Endodermal cell (in vitro differentiated cells): ENCODE results near the gene PLXNC1. TPM values are rescaled to one million over a fixed set of nuclear protein-coding genes. Genes with fewer than 3 reads are reported as not detected.
A peak's percentile ranks its signal among the peaks of the same experiment; 100 is the strongest.

Experiments
- DNase-seq: peaks from one replicate; pipeline ENCODE4 v3.0.0-alpha.2; 2017
- H3K27ac ChIP-seq: 2 replicates; pipeline ENCODE4 v1.5.1; 2013; ENCODE audit warnings: mild to moderate bottlenecking, low read depth, low read length, moderate library complexity
- H3K27me3 ChIP-seq: 2 replicates; pipeline ENCODE4 v1.6.1; 2013; ENCODE audit warnings: mild to moderate bottlenecking, low read length, moderate library complexity; ENCODE audit not compliant: insufficient read depth, control insufficient read depth, poor library complexity, severe bottlenecking
- H3K36me3 ChIP-seq: 2 replicates; pipeline ENCODE4 v1.7.0; 2013; ENCODE audit warnings: mild to moderate bottlenecking, low read length, moderate library complexity; ENCODE audit not compliant: control insufficient read depth, insufficient read depth
- H3K4me1 ChIP-seq: one replicate; pipeline ENCODE4 v1.7.0; 2013; ENCODE audit warnings: low read length; ENCODE audit not compliant: control insufficient read depth, insufficient read depth
- H3K4me3 ChIP-seq: 2 replicates; pipeline ENCODE4 v1.5.1; 2013; ENCODE audit warnings: mild to moderate bottlenecking, low read length, moderate library complexity
- H3K9ac ChIP-seq: 2 replicates; pipeline ENCODE4 v1.6.1; 2013; ENCODE audit warnings: mild to moderate bottlenecking, low read length, moderate library complexity; ENCODE audit not compliant: poor library complexity, severe bottlenecking; ENCODE audit errors: extremely low read depth
- H3K9me3 ChIP-seq: 2 replicates; pipeline ENCODE4 v1.6.1; 2013; ENCODE audit warnings: mild to moderate bottlenecking, low read length, moderate library complexity; ENCODE audit not compliant: control insufficient read depth
- H3K27ac Mint-ChIP-seq: 2 replicates; pipeline ENCODE4 v1.8.0; 2020; ENCODE audit warnings: mixed read lengths
- H3K27me3 Mint-ChIP-seq: 2 replicates; pipeline ENCODE4 v1.8.0; 2021; ENCODE audit warnings: mild to moderate bottlenecking, mixed read lengths; ENCODE audit not compliant: insufficient read depth
- H3K36me3 Mint-ChIP-seq: 2 replicates; pipeline ENCODE4 v1.8.0; 2020; ENCODE audit warnings: low read depth, mixed read lengths
- H3K4me1 Mint-ChIP-seq: 2 replicates; pipeline ENCODE4 v1.8.0; 2020; ENCODE audit warnings: mixed read lengths
- H3K4me3 Mint-ChIP-seq: 2 replicates; pipeline ENCODE4 v1.8.0; 2020; ENCODE audit warnings: mild to moderate bottlenecking, moderate library complexity, mixed read lengths
- H3K9me3 Mint-ChIP-seq: 2 replicates; pipeline ENCODE4 v1.8.0; 2020; ENCODE audit warnings: mild to moderate bottlenecking, mixed read lengths
- CTCF ChIP-seq: fragments of 200-600 bp; sonication (generic); conservative IDR thresholded peaks from 2 replicates; pipeline ENCODE4 v1.5.0; 2021; ENCODE audit warnings: antibody characterized with exemption, mild to moderate bottlenecking
- WGBS, 2 experiments: methylation state at CpG; one replicate each; pipeline versions ENCODE4 v1.1.5 to v1.1.7; 2013; ENCODE audit warnings: missing lambda C conversion rate in 2 of 2, mixed read lengths in 1 of 2; ENCODE audit not compliant: insufficient coverage in 1 of 2, insufficient read length in 1 of 2; 5-methylcytosine and 5-hydroxymethylcytosine counted together
- total RNA-seq, 2 donors: library from RNA; stranded (reverse); fragmentation: NEBNext Ultra II Directional in 1 of 2; extraction: Animal tissue kit (Norgen Biotek cat#: 25700) in 1 of 2; gene quantifications; 2 replicates in 1 of 2; 3 replicates in 1 of 2; pipeline ENCODE4 v1.2.1, GENCODE V29; 2021

Gene PLXNC1
- total RNA-seq, 2 donors from 2014 or later, result 1.6 to 1.9 TPM

- no peak overlapping the region for H3K4me3 Mint-ChIP-seq
- H3K4me1 Mint-ChIP-seq, result peaks cover 19% of the 10 kb centered on the region
- 89 to 98% methylated on average over 4 of the region's 4 CpGs for WGBS, 2 experiments
- Histone ChIP-seq H3K4me3 (no peak overlapping the region), H3K36me3 (no peaks in the 10 kb centered on the region), H3K27me3 (no peaks in the 10 kb centered on the region), H3K9ac (no peak overlapping the region), H3K27ac (no peak overlapping the region), H3K4me1 (peaks cover 12% of the 10 kb centered on the region), H3K9me3 (no peaks in the 10 kb centered on the region)
- H3K27me3 Mint-ChIP-seq, result peaks cover 16% of the 10 kb centered on the region
- H3K27ac Mint-ChIP-seq, result no peak overlapping the region
- H3K9me3 Mint-ChIP-seq, result no peaks in the 10 kb centered on the region
- TF ChIP-seq CTCF, result no peak
- H3K36me3 Mint-ChIP-seq, result no peaks in the 10 kb centered on the region
- DNase-seq, result no peak
Observed at GRCh38 chr12:94103986-94104385, 44.4 kb upstream of the PLXNC1 start.

GRCh38 chr12:94107910-94108309 lies 40.5 kb upstream of the PLXNC1 start:
- no peaks in the 10 kb centered on the region for H3K4me1 Mint-ChIP-seq
- no peaks in the 10 kb centered on the region for H3K36me3 Mint-ChIP-seq
- H3K9me3 Mint-ChIP-seq, result peaks cover 6% of the 10 kb centered on the region
- no peak overlapping the region for H3K4me3 ChIP-seq
- H3K9me3 ChIP-seq, result peaks cover 5% of the 10 kb centered on the region
- H3K27me3 ChIP-seq, result no peaks in the 10 kb centered on the region
- H3K4me1 ChIP-seq, result no peaks in the 10 kb centered on the region
- no peak for DNase-seq
- H3K27me3 Mint-ChIP-seq, result peaks cover 23% of the 10 kb centered on the region
- no peaks in the 10 kb centered on the region for H3K36me3 ChIP-seq
- no peak for TF ChIP-seq CTCF
- no peak overlapping the region for H3K27ac Mint-ChIP-seq
- no peak overlapping the region for H3K4me3 Mint-ChIP-seq
- no peak overlapping the region for H3K27ac ChIP-seq
- 92 to 93% methylated on average over 3 to 4 of the region's 4 CpGs for whole genome bisulfite sequencing, 2 experiments
- H3K9ac ChIP-seq, result no peak overlapping the region

- Mint-ChIP-seq H3K36me3 (no peaks in the 10 kb centered on the region), H3K27me3 (peaks cover 17% of the 10 kb centered on the region), H3K4me1 (no peaks in the 10 kb centered on the region), H3K4me3 (no peak overlapping the region), H3K9me3 (peaks cover 7% of the 10 kb centered on the region), H3K27ac (no peak overlapping the region)
- Histone ChIP-seq H3K4me3 (no peak overlapping the region), H3K9ac (no peak overlapping the region), H3K36me3 (no peaks in the 10 kb centered on the region), H3K27ac (no peak overlapping the region), H3K27me3 (no peaks in the 10 kb centered on the region), H3K9me3 (peaks cover 11% of the 10 kb centered on the region), H3K4me1 (no peaks in the 10 kb centered on the region)
- WGBS, 2 experiments, result 78 to 83% methylated on average over 3 to 4 of the region's 5 CpGs
- peak; percentile 37 for DNase-seq
- TF ChIP-seq CTCF, result no peak
Observed at GRCh38 chr12:94109160-94109559, 39.2 kb upstream of the PLXNC1 start.
